IMR-90 (cell line): ENCODE measurements around the gene PTEN. TPM values are rescaled to one million over a fixed set of nuclear protein-coding genes. Genes with fewer than 3 reads are reported as not detected.

Source experiments
- ATAC-seq: fragments of 200-7000 bp; cut with Tn5 transposase; 2 replicates; pipeline ENCODE4 v1.9.1; 2020; ENCODE audit warnings: low read depth, mild to moderate bottlenecking, moderate library complexity
- BruUV-seq: library from RNA; stranded (reverse); fragments of 400-500 nt; replicated peaks from 2 replicates; lab custom pipeline; 2021; lab: Mats Ljungman, UMichigan
- CTCF ChIA-PET: fragments of 300-600 bp; formaldehyde crosslinking; extraction: SDS; loops from one replicate; lab custom pipeline; 2021; ENCODE audit warnings: antibody characterized with exemption; lab: Yijun Ruan, JAX
- POLR2A ChIA-PET: fragments of 300-600 bp; sonication (Branson Sonifier 250); formaldehyde crosslinking; loops from one replicate; lab custom pipeline; 2022; ENCODE audit warnings: antibody characterized with exemption; ENCODE audit not compliant: unreplicated experiment; lab: Charles Lee
- DNase-seq: peaks from one replicate; pipeline ENCODE4 v3.0.0; 2013
- H2AFZ ChIP-seq: replicated peaks from 2 replicates; pipeline ENCODE3; 2013; ENCODE audit warnings: low read length, mild to moderate bottlenecking; ENCODE audit not compliant: poor library complexity
- H2AK5ac ChIP-seq: 2 replicates; pipeline ENCODE4 v1.6.1; 2013; ENCODE audit warnings: low read depth, low read length, inconsistent platforms
- H2AK9ac ChIP-seq: replicated peaks from 2 replicates; pipeline ENCODE3; 2013; ENCODE audit warnings: mild to moderate bottlenecking, low read depth, low read length, moderate library complexity; ENCODE audit not compliant: poor library complexity
- H2BK120ac ChIP-seq: 2 replicates; pipeline ENCODE4 v1.6.1; 2013; ENCODE audit warnings: low read depth, low read length, inconsistent platforms
- H2BK15ac ChIP-seq: 3 replicates; pipeline ENCODE4 v1.6.1; 2013; ENCODE audit warnings: low read depth, low read length, inconsistent platforms
- H2BK20ac ChIP-seq: 2 replicates; pipeline ENCODE4 v1.6.1; 2013; ENCODE audit warnings: low read depth, mild to moderate bottlenecking, inconsistent platforms, low read length, moderate library complexity
- H2BK5ac ChIP-seq: 2 replicates; pipeline ENCODE4 v1.6.1; 2013; ENCODE audit warnings: mild to moderate bottlenecking, low read depth, low read length, inconsistent platforms; ENCODE audit not compliant: poor library complexity, severe bottlenecking
- H3K14ac ChIP-seq: replicated peaks from 2 replicates; pipeline ENCODE4 v1.6.1; 2013; ENCODE audit warnings: low read depth, low read length, inconsistent platforms
- H3K18ac ChIP-seq: 2 replicates; pipeline ENCODE4 v1.6.1; 2013; ENCODE audit warnings: low read depth, low read length, control low read depth
- H3K23ac ChIP-seq: 2 replicates; pipeline ENCODE4 v1.6.1; 2013; ENCODE audit warnings: low read depth, low read length, inconsistent platforms
- H3K27ac ChIP-seq: 2 replicates; pipeline ENCODE4 v1.5.1; 2013; ENCODE audit warnings: mild to moderate bottlenecking, control low read depth, low read length; ENCODE audit not compliant: insufficient read depth
- H3K27me3 ChIP-seq: 2 replicates; pipeline ENCODE4 v1.6.1; 2013; ENCODE audit warnings: low read length; ENCODE audit not compliant: control insufficient read depth, insufficient read depth
- H3K36me3 ChIP-seq: 2 replicates; pipeline ENCODE4 v1.6.1; 2013; ENCODE audit warnings: low read length, mixed read lengths; ENCODE audit not compliant: control insufficient read depth, insufficient read depth
- H3K4ac ChIP-seq: 2 replicates; pipeline ENCODE4 v1.6.1; 2013; ENCODE audit warnings: low read depth, low read length, inconsistent platforms
- H3K4me1 ChIP-seq: 2 replicates; pipeline ENCODE4 v1.6.1; 2013; ENCODE audit warnings: low read length, mixed read lengths; ENCODE audit not compliant: control insufficient read depth, insufficient read depth
- H3K4me2 ChIP-seq: 2 replicates; pipeline ENCODE4 v1.6.1; 2013; ENCODE audit warnings: low read depth, mild to moderate bottlenecking, control low read depth, low read length, moderate library complexity
- H3K4me3 ChIP-seq: 2 replicates; pipeline ENCODE4 v1.5.1; 2013; ENCODE audit warnings: low read depth, mild to moderate bottlenecking, control low read depth, low read length, moderate library complexity; ENCODE audit not compliant: insufficient read depth
- H3K56ac ChIP-seq: 2 replicates; pipeline ENCODE4 v1.6.1; 2013; ENCODE audit warnings: low read length, inconsistent platforms; ENCODE audit not compliant: insufficient read depth; ENCODE audit errors: extremely low read depth
- H3K79me1 ChIP-seq, 2 experiments: 2 replicates each; pipeline ENCODE4 v1.6.1; 2013; ENCODE audit warnings: low read length in 2 of 2, inconsistent platforms in 1 of 2, low read depth in 1 of 2
- H3K9ac ChIP-seq: 2 replicates; pipeline ENCODE4 v1.6.1; 2013; ENCODE audit warnings: low read depth, low read length, control low read depth
- H3K9me1 ChIP-seq: 2 replicates; pipeline ENCODE4 v1.6.1; 2013; ENCODE audit warnings: low read length, inconsistent platforms; ENCODE audit not compliant: insufficient read depth
- H3K9me3 ChIP-seq: 2 replicates; pipeline ENCODE4 v1.6.1; 2013; ENCODE audit warnings: low read length; ENCODE audit not compliant: control insufficient read depth, insufficient read depth
- H4K20me1 ChIP-seq: 2 replicates; pipeline ENCODE4 v1.6.1; 2013; ENCODE audit warnings: low read length, inconsistent platforms; ENCODE audit not compliant: insufficient read depth
- H4K5ac ChIP-seq: 2 replicates; pipeline ENCODE4 v1.6.1; 2013; ENCODE audit warnings: mild to moderate bottlenecking, low read depth, low read length, control low read depth
- H4K8ac ChIP-seq, 2 experiments: 2 replicates each; pipeline ENCODE4 v1.6.1; 2013; ENCODE audit warnings: low read depth in 2 of 2, low read length in 2 of 2, control low read depth in 1 of 2, inconsistent platforms in 1 of 2
- H4K91ac ChIP-seq: 2 replicates; pipeline ENCODE4 v1.6.1; 2013; ENCODE audit warnings: low read depth, low read length, inconsistent platforms; ENCODE audit not compliant: insufficient read depth
- FOS ChIP-seq: fragments of 150-350 bp; IDR thresholded peaks from 2 replicates; pipeline ENCODE4 v1.6.1; 2016; ENCODE audit warnings: low read depth, low read length
- MAZ ChIP-seq: IDR thresholded peaks from 2 replicates; pipeline ENCODE4 v1.6.1; 2012; ENCODE audit warnings: low read depth, mild to moderate bottlenecking, low read length, improper control_type of control experiment, moderate library complexity, borderline replicate concordance
- WGBS, 2 experiments: methylation state at CpG; one replicate each; pipeline versions ENCODE4 v1.1.5 to v1.1.7; 2013; ENCODE audit warnings: missing lambda C conversion rate in 2 of 2; ENCODE audit not compliant: insufficient read length in 1 of 2; ENCODE audit errors: extremely low coverage in 2 of 2; 5-methylcytosine and 5-hydroxymethylcytosine counted together
- dilution Hi-C: fragments of 300-500 bp; cut with HindIII; formaldehyde crosslinking; loops from one replicate; pipeline ENCODE4 v1.14.3; 2018; ENCODE audit warnings: low sequenced_read_pairs; ENCODE audit not compliant: unreplicated experiment
- in situ Hi-C: fragments of 300-500 bp; cut with MboI; formaldehyde crosslinking; loops from 3 replicates; pipeline ENCODE4 v1.14.3; 2019; ENCODE audit warnings: low sequenced_read_pairs, inconsistent platforms, mixed read lengths
- intact Hi-C: fragments of 100-400 bp; cut with micrococcal nuclease; formaldehyde crosslinking; loops from 2 replicates; pipeline ENCODE4 v1.10.0; 2022
- polyA plus RNA-seq, 3 experiments: library from polyadenylated mRNA; depleted of rRNA; stranded (reverse); fragments of >200 nt; gene quantifications; 2 replicates each; pipeline ENCODE4 v1.2.3, GENCODE V29; 2012; ENCODE audit warnings: low replicate concordance in 1 of 3
- total RNA-seq: library from RNA; depleted of rRNA; stranded (reverse); fragments of >200 nt; gene quantifications from 2 replicates; pipeline ENCODE4 v1.2.3, GENCODE V29; 2012
- TF ChIP-seq, protein P1 (sequence below): conservative IDR thresholded peaks from 2 replicates; pipeline ENCODE4 v1.5.1; 2012; ENCODE audit warnings: mild to moderate bottlenecking, low read depth, low read length, improper control_type of control experiment

The PTEN gene
- total and polyA plus RNA-seq, 2 of the 4 experiments (the other 2 are of a cell fraction), result 12.0 to 38.9 TPM

DNA sequence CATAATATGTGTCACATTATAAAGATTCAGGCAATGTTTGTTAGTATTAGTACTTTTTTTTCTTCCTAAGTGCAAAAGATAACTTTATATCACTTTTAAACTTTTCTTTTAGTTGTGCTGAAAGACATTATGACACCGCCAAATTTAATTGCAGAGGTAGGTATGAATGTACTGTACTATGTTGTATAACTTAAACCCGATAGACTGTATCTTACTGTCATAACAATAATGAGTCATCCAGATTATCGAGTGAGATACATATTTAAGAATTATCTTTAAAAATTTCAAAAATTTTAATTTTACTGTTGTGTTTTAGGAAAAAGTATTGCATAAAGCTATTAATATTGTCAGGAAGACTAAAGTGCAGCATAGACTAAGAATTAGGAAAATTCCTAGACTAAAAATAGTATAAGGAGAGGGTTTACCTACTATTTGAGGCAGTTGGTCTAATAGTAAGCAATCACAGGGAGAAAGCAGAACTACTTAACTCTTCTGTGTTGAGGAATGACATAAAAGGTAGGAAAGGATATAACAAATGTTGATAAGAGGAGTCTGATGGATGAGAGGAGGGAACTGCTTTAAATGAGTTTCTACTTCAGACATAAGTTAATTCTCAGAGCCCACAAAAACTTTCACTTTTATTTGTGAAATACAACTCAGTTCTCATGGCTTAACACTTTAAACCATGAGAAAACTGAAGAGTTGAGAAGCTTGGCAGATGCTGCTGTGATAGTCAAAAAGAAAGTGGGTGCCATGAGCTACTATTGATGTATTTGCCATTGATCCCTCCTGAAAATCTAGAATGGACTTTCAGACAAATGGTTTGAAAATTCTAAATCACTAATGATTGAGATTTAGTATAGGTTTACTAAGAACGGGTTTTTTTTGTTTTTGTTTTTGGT is 67.8 kb downstream of the PTEN start:
- ChIA-PET CTCF (no interaction called here), POLR2A (no interaction called here)
- no peak overlapping the region for H3K18ac ChIP-seq
- H4K20me1 ChIP-seq, result peaks cover 45% of the 10 kb centered on the region; the same call in 1 of the 2 replicates
- BruUV-seq, result no TSS peak
- TF ChIP-seq, protein P1, sequence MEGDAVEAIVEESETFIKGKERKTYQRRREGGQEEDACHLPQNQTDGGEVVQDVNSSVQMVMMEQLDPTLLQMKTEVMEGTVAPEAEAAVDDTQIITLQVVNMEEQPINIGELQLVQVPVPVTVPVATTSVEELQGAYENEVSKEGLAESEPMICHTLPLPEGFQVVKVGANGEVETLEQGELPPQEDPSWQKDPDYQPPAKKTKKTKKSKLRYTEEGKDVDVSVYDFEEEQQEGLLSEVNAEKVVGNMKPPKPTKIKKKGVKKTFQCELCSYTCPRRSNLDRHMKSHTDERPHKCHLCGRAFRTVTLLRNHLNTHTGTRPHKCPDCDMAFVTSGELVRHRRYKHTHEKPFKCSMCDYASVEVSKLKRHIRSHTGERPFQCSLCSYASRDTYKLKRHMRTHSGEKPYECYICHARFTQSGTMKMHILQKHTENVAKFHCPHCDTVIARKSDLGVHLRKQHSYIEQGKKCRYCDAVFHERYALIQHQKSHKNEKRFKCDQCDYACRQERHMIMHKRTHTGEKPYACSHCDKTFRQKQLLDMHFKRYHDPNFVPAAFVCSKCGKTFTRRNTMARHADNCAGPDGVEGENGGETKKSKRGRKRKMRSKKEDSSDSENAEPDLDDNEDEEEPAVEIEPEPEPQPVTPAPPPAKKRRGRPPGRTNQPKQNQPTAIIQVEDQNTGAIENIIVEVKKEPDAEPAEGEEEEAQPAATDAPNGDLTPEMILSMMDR, result no peak
- TF ChIP-seq MAZ (no peak), FOS (no peak)
- H3K4me1 ChIP-seq, result peaks cover 5% of the 10 kb centered on the region; the same call in 1 of the 2 replicates
- no peak overlapping the region for H3K9ac ChIP-seq
- whole genome bisulfite sequencing, 2 experiments, result 100% methylated on average over 1 of the region's 4 CpGs; no CpG with 5 or more reads in 1 of the 2 experiments
- H3K9me3 ChIP-seq, result no peaks in the 10 kb centered on the region
- no peak overlapping the region for H3K4me3 ChIP-seq
- H4K5ac ChIP-seq, result no peak overlapping the region
- no peak for ATAC-seq
- H3K56ac ChIP-seq, result no peak overlapping the region
- H4K91ac ChIP-seq, result no peak overlapping the region
- intact Hi-C loops (loop anchor here (5.0 to 10.0 kb wide), 2 partner anchors 34 to 624 kb away; no protein-coding TSS in a partner anchor), in situ Hi-C loops (no loop called here), dilution Hi-C loops (no loop called here)
- no peak overlapping the region for H2BK15ac ChIP-seq
- no peak overlapping the region for H4K8ac ChIP-seq
- no peak for DNase-seq
- H3K23ac ChIP-seq, result 0 out of 2 replicates have a peak overlapping the region, but pooled peaks have one; percentile 28
- peaks cover 12 to 60% of the 10 kb centered on the region in 2 experiments for H3K79me1 ChIP-seq
- H2AK5ac ChIP-seq, result no peak overlapping the region
- H2AK9ac ChIP-seq, result no peak overlapping the region
- no peak overlapping the region for H2BK120ac ChIP-seq
- no peak overlapping the region for H3K27ac ChIP-seq
- peak overlapping the region; percentile 36; the same call in 1 of the 2 replicates for H3K4me2 ChIP-seq
- no peak overlapping the region for H3K14ac ChIP-seq
- peaks cover 3% of the 10 kb centered on the region; the same call in 1 of the 2 replicates for H3K9me1 ChIP-seq
- no peak overlapping the region for H2BK5ac ChIP-seq
- H3K4ac ChIP-seq, result no peak overlapping the region
- no peak overlapping the region for H2BK20ac ChIP-seq
- H3K27me3 ChIP-seq, result no peaks in the 10 kb centered on the region
- H2AFZ ChIP-seq, result no peak overlapping the region
- peaks cover 5% of the 10 kb centered on the region for H3K36me3 ChIP-seq
